ENCODE measurements around the gene MYO1H.
A peak's percentile ranks its signal among the peaks of the same experiment; 100 is the strongest.
"Not testable (repeated sequence)": the region's sequence is repeated elsewhere in the genome, so short reads cannot be mapped to it uniquely, and the experiment has no call there.

The MYO1H gene

GRCh38 chr12:109421355-109422087 lies 73.8 kb downstream of the MYO1H start:
- no peaks in the 10 kb centered on the region for H3K4me1 ChIP-seq (ENCODE audit: insufficient read depth, low read length)
- H3K4me3 ChIP-seq (ENCODE audit: low read length), result no peak overlapping the region
- no peak overlapping the region for H3K9ac ChIP-seq (ENCODE audit: low read depth, low read length)
- 80% methylated on average over 8 of the region's 8 CpGs for WGBS
- H3K36me3 ChIP-seq (ENCODE audit: insufficient read depth, low read length), result no peaks in the 10 kb centered on the region
- no peaks in the 10 kb centered on the region for H3K27me3 ChIP-seq (ENCODE audit: insufficient read depth, low read length)
- H3K27ac ChIP-seq (ENCODE audit: low read depth, low read length), result no peak overlapping the region
- no peaks in the 10 kb centered on the region for H3K9me3 ChIP-seq (ENCODE audit: insufficient read depth, low read depth, low read length)

- no peaks in the 10 kb centered on the region for H3K36me3 ChIP-seq (ENCODE audit: insufficient read depth, low read length)
- no peaks in the 10 kb centered on the region for H3K4me1 ChIP-seq (ENCODE audit: insufficient read depth, low read length)
- H3K27ac ChIP-seq (ENCODE audit: low read depth, low read length), result no peak overlapping the region
- H3K9ac ChIP-seq (ENCODE audit: low read depth, low read length), result no peak overlapping the region
- no peak overlapping the region for H3K4me3 ChIP-seq (ENCODE audit: low read length)
- WGBS, result 76% methylated on average over 10 of the region's 10 CpGs
- H3K9me3 ChIP-seq (ENCODE audit: insufficient read depth, low read depth, low read length), result no peaks in the 10 kb centered on the region
- no peaks in the 10 kb centered on the region for H3K27me3 ChIP-seq (ENCODE audit: insufficient read depth, low read length)
Measured at GRCh38 chr12:109422251-109422650, 74.6 kb downstream of the MYO1H start.

GRCh38 chr12:109423392-109423791 lies 75.7 kb downstream of the MYO1H start:
- Histone ChIP-seq H3K36me3 (ENCODE audit: insufficient read depth, low read length) (no peaks in the 10 kb centered on the region), H3K9ac (ENCODE audit: low read depth, low read length) (no peak overlapping the region), H3K4me3 (ENCODE audit: low read length) (no peak overlapping the region), H3K9me3 (ENCODE audit: insufficient read depth, low read depth, low read length) (no peaks in the 10 kb centered on the region), H3K27ac (ENCODE audit: low read depth, low read length) (no peak overlapping the region), H3K4me1 (ENCODE audit: insufficient read depth, low read length) (no peaks in the 10 kb centered on the region), H3K27me3 (ENCODE audit: insufficient read depth, low read length) (no peaks in the 10 kb centered on the region)
- WGBS, result 97% methylated on average over 7 of the region's 9 CpGs

DNA sequence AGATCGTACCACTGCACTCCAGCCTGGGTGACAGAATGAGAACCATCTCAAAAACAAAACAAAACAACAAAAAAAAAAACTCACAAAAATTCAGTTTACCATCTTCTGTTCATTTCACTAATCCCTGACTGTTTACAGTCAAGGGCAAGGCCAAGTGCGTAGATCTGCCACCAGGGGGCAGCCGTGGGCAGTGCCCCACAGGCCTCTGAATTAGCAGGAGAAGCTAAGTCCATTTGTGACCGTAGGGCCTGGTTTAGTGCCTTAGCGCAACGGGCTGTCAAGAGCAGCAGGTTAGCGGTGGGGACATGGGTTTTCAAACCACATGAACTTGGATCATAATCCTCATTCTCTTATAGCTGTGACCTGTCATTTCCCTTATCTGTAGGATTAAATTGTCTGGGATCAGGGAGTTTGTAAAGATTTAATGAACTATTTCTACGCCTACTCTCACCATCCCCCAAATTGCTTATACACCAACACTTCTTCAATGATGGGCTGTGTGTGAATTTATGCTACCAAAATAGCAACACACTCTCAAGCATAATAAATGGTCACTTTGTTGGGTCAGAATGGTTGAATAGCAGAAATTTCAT lies 80.4 kb downstream of the MYO1H start:
- Histone ChIP-seq H3K4me1 (ENCODE audit: insufficient read depth, low read length) (peaks cover 7% of the 10 kb centered on the region; the same call in 1 of the 2 replicates), H3K4me3 (ENCODE audit: low read length) (no peak overlapping the region), H3K27me3 (ENCODE audit: insufficient read depth, low read length) (no peaks in the 10 kb centered on the region), H3K9ac (ENCODE audit: low read depth, low read length) (no peak overlapping the region), H3K27ac (ENCODE audit: low read depth, low read length) (no peak overlapping the region), H3K9me3 (ENCODE audit: insufficient read depth, low read depth, low read length) (no peaks in the 10 kb centered on the region), H3K36me3 (ENCODE audit: insufficient read depth, low read length) (no peaks in the 10 kb centered on the region)
- WGBS, result 21% methylated on average over 7 of the region's 8 CpGs

GRCh38 chr12:109428804-109429203 lies 81.1 kb downstream of the MYO1H start:
- H3K9me3 ChIP-seq (ENCODE audit: insufficient read depth, low read depth, low read length); H3K4me1 ChIP-seq (ENCODE audit: insufficient read depth, low read length); H3K27ac ChIP-seq (ENCODE audit: low read depth, low read length); H3K36me3 ChIP-seq (ENCODE audit: insufficient read depth, low read length); H3K4me3 ChIP-seq (ENCODE audit: low read length); H3K9ac ChIP-seq (ENCODE audit: low read depth, low read length); H3K27me3 ChIP-seq (ENCODE audit: insufficient read depth, low read length): not testable (repeated sequence)
- WGBS, result 91% methylated on average over 3 of the region's 3 CpGs

- H3K36me3 ChIP-seq (ENCODE audit: insufficient read depth, low read length), result no peaks in the 10 kb centered on the region
- no peak overlapping the region for H3K27ac ChIP-seq (ENCODE audit: low read depth, low read length)
- WGBS, result 96% methylated on average over 6 of the region's 6 CpGs
- H3K4me1 ChIP-seq (ENCODE audit: insufficient read depth, low read length), result peaks cover 17% of the 10 kb centered on the region
- H3K4me3 ChIP-seq (ENCODE audit: low read length), result no peak overlapping the region
- no peaks in the 10 kb centered on the region for H3K27me3 ChIP-seq (ENCODE audit: insufficient read depth, low read length)
- no peak overlapping the region for H3K9ac ChIP-seq (ENCODE audit: low read depth, low read length)
- no peaks in the 10 kb centered on the region for H3K9me3 ChIP-seq (ENCODE audit: insufficient read depth, low read depth, low read length)
Measured at GRCh38 chr12:109430244-109430643, 82.5 kb downstream of the MYO1H start.

DNA sequence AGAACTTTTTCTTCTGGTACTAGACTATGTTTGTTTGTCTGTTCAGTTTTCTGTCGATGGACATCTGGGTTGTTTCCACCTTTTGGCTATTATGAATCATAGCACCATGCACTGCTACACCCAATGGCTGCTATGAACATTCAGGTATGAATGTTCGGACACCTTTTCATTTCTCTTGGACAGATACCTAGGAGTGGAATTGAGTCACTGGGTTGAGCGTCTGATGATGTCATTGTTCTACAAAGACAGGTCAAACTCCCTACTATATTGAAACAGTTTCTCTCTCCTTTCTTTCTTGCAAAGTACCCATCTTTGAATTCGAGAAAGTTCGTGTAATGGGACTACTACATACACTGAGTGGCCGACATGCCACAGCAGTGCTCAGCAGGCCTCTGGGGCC lies 84.7 kb downstream of the MYO1H start:
- 66% methylated on average over 6 of the region's 6 CpGs for WGBS
- H3K4me3 ChIP-seq (ENCODE audit: low read length), result no peak overlapping the region

DNA sequence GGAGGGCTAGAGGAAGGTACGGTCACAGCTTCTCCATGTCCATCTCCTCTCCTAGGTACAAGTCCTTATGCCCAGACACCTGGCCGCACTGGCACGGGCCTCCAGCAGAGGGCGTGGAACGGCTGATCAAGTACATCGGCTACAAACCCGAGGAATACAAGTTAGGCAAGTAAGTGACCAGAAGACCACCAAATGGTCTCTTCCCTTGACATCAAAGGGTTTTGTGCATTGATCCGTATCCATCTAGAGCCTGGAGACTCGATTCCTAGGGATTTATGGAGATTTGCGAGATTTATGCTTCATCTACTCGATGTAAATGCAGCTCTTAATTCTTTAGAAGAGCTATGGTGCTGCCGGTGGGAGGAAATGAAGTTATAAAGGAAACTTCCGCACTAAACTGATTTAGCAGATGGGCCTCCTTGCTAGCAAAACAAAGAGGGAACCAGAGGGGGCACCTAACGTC lies 85.2 kb downstream of the MYO1H start:
- Histone ChIP-seq H3K4me1 (ENCODE audit: insufficient read depth, low read length) (peaks cover 40% of the 10 kb centered on the region), H3K36me3 (ENCODE audit: insufficient read depth, low read length) (no peaks in the 10 kb centered on the region), H3K4me3 (ENCODE audit: low read length) (no peak overlapping the region), H3K9ac (ENCODE audit: low read depth, low read length) (no peak overlapping the region), H3K27ac (ENCODE audit: low read depth, low read length) (no peak overlapping the region), H3K27me3 (ENCODE audit: insufficient read depth, low read length) (no peaks in the 10 kb centered on the region), H3K9me3 (ENCODE audit: insufficient read depth, low read depth, low read length) (no peaks in the 10 kb centered on the region)
- 51% methylated on average over 14 of the region's 14 CpGs for WGBS

More for the DNA sequence above, 84.7 kb downstream of the MYO1H start:
- no peaks in the 10 kb centered on the region for H3K27me3 ChIP-seq (ENCODE audit: insufficient read depth, low read length)
- no peaks in the 10 kb centered on the region for H3K36me3 ChIP-seq (ENCODE audit: insufficient read depth, low read length)
- H3K27ac ChIP-seq (ENCODE audit: low read depth, low read length), result no peak overlapping the region
- no peak overlapping the region for H3K9ac ChIP-seq (ENCODE audit: low read depth, low read length)
- peaks cover 39% of the 10 kb centered on the region for H3K4me1 ChIP-seq (ENCODE audit: insufficient read depth, low read length)
- H3K9me3 ChIP-seq (ENCODE audit: insufficient read depth, low read depth, low read length), result no peaks in the 10 kb centered on the region

GRCh38 chr12:109433618-109434017 lies 85.9 kb downstream of the MYO1H start:
- Histone ChIP-seq H3K27me3 (ENCODE audit: insufficient read depth, low read length) (no peaks in the 10 kb centered on the region), H3K9me3 (ENCODE audit: insufficient read depth, low read depth, low read length) (no peaks in the 10 kb centered on the region), H3K9ac (ENCODE audit: low read depth, low read length) (no peak overlapping the region), H3K36me3 (ENCODE audit: insufficient read depth, low read length) (no peaks in the 10 kb centered on the region), H3K4me3 (ENCODE audit: low read length) (no peak overlapping the region), H3K27ac (ENCODE audit: low read depth, low read length) (no peak overlapping the region), H3K4me1 (ENCODE audit: insufficient read depth, low read length) (peaks cover 40% of the 10 kb centered on the region)
- WGBS, result 81% methylated on average over 4 of the region's 4 CpGs

GRCh38 chr12:109434582-109434981 lies 86.9 kb downstream of the MYO1H start:
- H3K9me3 ChIP-seq (ENCODE audit: insufficient read depth, low read depth, low read length), result no peaks in the 10 kb centered on the region
- WGBS, result 80% methylated on average over 7 of the region's 7 CpGs
- no peak overlapping the region for H3K9ac ChIP-seq (ENCODE audit: low read depth, low read length)
- H3K4me3 ChIP-seq (ENCODE audit: low read length), result no peak overlapping the region
- peaks cover 40% of the 10 kb centered on the region for H3K4me1 ChIP-seq (ENCODE audit: insufficient read depth, low read length)
- no peaks in the 10 kb centered on the region for H3K27me3 ChIP-seq (ENCODE audit: insufficient read depth, low read length)
- H3K27ac ChIP-seq (ENCODE audit: low read depth, low read length), result no peak overlapping the region
- H3K36me3 ChIP-seq (ENCODE audit: insufficient read depth, low read length), result no peaks in the 10 kb centered on the region

DNA sequence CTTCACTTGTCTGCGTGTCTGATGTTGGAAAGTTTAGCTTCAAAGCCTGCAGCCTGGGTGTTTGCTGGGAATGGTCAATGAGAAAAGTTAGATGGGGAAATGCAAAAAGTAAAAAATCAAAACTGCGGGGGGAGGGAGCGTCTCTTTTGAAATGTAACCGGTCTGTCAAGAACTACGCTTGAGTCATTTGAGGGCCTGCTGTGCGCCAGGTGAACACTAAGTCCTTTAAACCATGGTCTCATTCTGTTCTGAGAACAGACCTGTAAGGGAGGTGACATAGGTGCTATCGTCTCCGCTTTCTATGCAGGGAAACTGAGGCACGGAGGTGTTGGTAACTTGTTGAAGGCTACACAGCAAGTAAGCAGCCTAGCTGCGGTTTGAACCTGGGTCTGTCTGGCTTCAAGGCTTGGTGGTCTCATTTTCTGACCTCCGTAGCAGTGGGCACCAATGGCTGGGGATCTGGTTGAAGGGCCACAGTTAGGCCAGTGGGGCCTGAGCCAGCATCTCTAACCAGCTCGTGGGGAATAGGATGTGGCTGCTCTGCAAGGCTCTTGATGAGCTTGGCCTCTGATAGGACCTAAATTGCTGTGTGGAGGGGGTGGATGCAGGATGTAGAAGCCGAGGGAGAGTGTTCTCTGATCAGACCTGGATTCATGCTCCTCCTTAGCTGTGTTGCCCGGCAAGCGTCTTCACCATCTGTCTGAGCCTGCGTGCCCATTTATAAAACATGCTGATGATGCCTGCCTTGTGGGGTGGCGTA lies 87.9 kb downstream of the MYO1H start:
- Histone ChIP-seq H3K4me1 (ENCODE audit: insufficient read depth, low read length) (peaks cover 40% of the 10 kb centered on the region), H3K9me3 (ENCODE audit: insufficient read depth, low read depth, low read length) (no peaks in the 10 kb centered on the region), H3K27ac (ENCODE audit: low read depth, low read length) (peak overlapping the region; percentile 46; the same call in 1 of the 2 replicates), H3K36me3 (ENCODE audit: insufficient read depth, low read length) (no peaks in the 10 kb centered on the region), H3K4me3 (ENCODE audit: low read length) (no peak overlapping the region; the same call in 1 of the 2 replicates), H3K9ac (ENCODE audit: low read depth, low read length) (no peak overlapping the region), H3K27me3 (ENCODE audit: insufficient read depth, low read length) (no peaks in the 10 kb centered on the region)
- WGBS, result 64% methylated on average over 17 of the region's 17 CpGs
